T-helper 2 cell treated with Interferon-gamma antibody and Interleukin-4, amounts not matched to agents 100 ng/mL and 5 ng/mL, for 36 hours (primary cell): Measurements from ENCODE around the gene SLC22A7. TPM values are rescaled to one million over a fixed set of nuclear protein-coding genes. Genes with fewer than 3 reads are reported as not detected.

Source experiments
- intact Hi-C: fragments of 100-400 bp; cut with micrococcal nuclease; formaldehyde crosslinking; loops from one replicate; pipeline ENCODE4 v1.15.1; 2023
- total RNA-seq: library from RNA; stranded (reverse); gene quantifications from 2 replicates; pipeline ENCODE4 v1.2.3, GENCODE V29; 2022

The SLC22A7 gene
- total RNA-seq, 1 donor from 2014 or later: not detected

DNA sequence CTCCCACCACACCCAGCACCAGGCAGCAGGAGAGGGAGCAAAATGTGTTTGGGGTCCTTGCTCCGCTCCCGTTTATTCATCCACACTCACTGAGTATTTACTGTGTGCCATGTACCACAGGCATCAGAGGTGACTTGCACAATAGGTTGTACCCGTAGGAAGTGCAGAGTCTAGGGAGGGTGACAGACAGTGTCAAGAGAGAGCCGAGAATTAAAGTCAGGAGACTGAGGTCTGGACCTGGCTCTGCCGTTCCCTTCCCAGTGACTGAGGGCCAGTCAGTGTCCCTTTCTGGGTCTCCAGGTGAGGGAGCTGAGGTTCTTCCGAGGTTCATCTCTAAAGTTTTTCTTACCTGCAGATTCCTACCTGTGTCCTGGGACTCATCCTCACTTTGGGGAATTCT is 32.5 kb upstream of the SLC22A7 start:
- intact Hi-C loops: no loop called here

DNA sequence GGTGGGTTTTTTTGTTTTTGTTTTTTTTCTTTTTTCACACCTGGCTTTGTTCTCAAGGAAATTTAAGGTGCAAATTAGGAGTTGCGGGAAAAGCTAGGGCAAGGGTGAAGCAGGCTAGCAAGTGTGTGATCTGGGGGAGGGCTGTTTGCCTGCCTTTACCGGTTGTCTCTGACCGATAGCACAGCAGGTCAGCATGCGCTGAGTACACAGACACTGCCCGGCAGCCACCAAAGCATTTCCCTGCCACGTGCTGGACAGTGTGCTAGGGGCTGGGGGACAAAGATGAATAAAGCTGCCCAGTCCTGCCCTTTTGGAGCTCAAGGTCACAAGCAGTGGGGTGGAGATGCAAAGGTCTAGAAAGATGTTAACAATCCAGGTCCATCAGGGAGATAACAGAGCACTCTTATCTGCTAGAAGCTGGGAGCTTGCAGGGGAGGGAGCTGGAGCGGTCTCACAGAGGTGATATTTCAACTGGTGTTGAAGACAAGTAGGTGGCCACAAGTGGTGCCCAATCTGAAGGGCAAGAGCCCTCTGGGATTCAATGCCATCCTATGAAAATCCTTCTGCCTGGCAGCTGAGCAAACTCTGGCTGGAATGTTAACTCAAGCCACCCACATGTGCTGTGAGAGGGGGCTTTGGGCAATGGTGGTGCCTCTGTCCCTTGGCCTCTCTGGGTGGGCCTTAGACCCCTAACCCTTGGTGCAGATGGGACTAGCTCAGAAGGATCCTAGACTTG is 30.3 kb upstream of the SLC22A7 start:
- intact Hi-C loops: no loop called here

DNA sequence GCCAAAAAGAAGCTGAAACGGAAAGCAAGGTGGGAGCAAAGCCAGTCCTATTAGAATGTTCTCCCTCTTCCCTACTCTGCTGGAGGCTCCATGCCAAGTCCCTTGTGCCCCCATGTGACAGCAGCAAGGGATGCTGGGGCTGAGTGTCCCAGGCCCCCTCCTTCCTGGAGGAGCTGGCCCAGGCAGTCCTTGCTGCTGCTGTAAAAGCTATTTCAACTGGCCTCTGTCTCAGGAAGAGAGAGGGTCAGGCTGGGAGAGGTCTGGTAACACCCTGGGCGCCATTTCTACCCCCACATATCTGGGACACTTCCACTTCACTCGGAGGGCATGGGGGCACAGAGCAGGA is 29.7 kb upstream of the SLC22A7 start:
- intact Hi-C loops: no loop called here

DNA sequence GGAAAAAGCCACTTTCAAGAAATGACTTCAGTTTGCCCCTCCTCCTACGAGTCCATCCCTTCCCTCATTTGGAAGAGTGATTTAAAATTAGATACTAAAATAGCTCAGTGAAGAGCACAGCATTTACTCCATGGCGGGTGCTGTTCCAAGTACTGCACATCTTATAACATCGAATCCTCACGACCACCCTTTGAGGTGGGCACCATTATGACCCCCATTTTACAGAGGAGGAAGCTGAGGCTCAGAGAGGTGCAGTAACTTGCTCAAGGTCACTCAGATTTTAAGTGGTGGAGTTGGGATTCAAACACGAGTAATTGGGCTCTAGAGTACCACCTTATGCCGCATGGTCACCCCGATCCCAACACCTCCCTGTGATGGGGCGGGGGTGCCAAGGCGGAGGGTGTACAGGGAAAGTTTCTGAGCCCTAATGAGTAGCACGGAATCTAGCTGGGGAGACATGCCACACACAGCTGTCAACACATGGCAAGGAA is 29.2 kb upstream of the SLC22A7 start:
- intact Hi-C loops: no loop called here

DNA sequence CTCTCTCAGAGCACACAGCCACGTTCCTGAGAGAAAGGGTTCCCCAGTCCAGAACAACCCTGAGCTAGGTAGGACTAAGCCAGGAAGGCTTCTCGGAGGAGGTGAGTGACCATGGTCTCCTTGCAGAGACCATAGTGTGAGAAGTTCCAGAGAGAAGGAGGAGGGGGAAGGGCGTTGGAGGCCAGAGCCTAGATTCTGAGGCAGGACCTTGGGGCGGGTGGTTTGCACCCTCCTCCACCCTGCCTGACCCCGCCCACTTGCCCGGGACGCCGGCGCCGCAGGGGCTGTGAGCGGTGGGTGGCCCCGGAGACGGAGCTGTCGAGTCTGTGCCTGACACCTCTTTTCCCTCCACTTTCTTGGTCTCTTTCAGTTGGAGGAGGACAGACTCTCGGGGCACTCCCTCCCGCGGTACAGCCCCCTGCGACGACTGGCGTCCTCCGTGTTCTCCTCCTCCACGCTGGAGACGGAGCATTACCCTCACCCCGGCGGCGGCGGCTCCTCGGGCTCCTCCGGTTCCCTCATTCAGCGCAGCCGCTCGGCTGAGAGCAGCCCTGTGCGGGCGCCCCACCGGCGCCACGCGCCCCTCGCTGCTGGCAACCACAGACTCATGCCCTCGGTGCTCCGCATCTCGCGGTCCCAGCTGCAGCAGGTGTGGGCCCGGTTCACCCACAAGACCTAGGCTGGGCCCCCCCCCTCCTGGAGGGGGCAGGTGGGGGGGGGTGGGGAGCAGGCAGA is 28.6 kb upstream of the SLC22A7 start:
- intact Hi-C loops: no loop called here

DNA sequence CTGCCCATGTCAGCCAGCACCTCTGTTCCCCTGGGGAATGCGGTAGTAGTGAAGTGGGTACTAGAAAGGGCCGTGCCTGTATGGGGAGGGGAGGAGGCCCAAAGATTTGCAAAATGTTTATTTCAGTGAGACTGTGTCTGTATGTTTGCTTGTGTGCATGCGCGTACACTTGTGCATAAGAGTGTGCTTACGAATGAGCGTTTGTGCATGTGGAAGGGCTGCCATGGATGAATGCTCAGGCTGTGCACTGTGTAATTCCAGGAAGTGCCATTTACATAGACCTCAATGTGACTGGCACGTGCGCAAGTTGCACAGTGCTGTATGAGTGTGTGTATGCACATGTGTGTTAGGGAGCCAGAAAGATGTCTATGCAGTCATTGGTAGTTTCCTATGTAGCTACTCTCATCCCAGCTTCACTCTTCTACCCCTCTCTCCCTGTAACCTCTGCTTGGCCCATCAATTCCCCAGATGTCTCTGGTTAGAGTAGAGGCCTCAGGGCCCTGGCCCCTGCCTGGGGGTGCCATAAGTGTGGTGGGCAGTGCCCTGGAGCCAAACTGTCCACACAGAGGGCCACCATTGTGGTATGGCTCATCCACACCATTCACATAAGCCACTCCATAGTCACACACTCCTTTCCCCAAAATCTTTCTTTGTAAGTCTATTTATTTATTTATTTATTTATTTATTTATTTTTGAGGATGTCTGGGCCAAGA is 26.8 kb upstream of the SLC22A7 start:
- intact Hi-C loops: no loop called here

DNA sequence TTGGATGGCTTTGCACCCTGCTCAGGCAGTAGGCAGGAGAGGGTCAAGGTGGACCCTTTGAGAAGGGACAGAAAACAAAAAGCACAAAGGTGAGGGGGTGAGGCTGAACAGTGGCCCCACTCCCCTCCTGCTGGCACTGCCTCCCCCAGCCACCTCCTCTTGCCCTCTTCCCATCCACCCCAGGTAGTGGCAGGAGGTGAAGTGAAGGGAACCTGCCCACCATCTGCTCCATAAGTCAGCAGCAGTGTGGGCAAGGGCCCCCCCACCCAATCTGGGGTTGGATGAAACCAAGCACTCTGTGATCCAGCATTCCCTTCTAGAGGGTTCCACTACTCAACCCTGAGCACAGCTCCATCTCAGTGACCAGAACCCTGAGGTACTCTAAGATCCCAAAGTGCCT is 26.1 kb upstream of the SLC22A7 start:
- intact Hi-C loops: no loop called here

DNA sequence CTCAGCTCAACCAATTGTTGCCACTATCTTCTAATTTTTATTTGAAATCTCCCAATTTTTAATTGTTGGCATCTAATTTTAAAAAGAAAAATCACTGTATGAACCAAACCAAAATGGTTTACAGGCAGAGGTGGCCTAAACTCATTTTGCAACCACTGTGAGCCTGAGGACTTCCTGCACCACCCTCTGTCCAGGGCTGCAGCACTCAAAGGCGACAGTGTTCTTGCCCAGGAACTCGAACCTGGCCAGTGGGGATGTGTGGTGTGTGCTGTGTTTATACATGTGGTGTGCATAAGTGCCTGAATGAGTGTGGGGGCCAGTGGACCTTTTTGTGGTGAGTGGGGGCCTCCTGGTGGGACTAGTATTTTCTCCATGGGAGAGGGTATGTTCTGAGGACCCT is 24.4 kb upstream of the SLC22A7 start:
- intact Hi-C loops: no loop called here

DNA sequence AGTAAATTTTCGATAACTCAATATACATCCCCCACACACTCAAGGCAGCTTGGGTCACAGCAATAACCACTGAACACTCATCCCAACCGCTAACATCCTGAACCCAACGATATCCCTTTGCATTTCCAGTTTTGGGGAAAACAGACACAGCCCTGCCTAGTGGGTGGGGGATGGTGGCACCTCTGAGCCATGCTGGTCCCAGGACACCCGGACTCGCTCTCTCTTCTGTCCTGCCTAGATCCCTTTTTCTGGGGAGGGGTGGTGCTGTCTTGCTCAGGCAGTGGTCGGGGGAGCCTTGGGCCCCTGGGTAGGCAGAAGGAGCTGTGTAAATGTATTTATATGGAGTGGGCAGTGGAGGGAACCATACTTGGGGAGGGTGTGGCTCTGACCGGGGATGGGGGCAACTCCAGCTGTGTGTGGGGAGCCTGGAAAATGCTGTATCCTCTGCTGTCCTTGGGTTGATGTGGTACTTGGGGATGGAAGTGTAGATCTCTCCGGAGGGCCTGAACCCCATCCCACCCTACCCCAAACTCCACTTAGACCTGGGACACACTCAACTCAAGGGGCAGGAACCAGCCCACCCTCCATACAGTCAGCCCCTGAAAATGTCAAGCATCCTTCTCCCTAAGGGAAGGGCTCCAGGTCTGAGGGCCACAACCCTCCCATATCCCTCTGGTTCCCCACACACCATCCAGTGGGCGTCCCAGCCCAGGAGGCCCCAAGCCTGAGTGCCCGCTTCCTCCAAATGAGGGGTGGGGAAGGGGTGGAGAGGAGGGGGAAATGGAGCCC is 23.7 kb upstream of the SLC22A7 start:
- intact Hi-C loops: no loop called here

DNA sequence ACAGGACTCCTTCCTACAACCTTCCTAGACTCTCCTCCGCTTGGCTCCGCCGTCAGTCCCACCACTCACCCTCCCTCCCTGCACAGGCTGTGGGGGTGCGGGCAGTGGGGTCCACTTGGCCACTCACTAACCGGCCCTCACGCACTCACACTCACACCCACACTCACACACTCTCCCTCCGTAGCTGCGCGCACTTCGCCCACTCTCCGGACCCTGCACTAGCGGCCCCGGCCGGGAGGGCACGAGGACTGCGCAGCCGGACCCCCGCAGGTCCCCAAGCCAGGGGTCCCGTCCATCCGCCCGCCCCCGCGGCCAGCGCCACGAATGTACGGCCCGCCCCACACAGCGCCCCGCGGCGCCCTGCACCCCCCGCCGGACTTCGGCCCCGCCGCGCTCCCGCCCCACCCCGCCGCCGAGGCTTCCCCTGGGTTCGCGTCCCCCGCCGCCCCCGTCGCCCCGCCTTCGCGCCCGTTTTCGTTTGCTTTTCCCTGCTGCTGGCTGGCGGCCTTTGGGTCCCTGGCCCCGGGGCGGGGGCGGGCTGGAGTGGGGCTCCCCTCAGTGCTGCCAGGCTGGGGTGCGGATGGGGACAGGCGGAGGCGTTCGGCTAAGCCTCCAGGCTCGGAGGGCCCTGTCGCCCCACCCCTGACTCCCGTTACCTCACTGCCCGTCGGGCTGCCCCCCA is 23.0 kb upstream of the SLC22A7 start:
- intact Hi-C loops: no loop called here

DNA sequence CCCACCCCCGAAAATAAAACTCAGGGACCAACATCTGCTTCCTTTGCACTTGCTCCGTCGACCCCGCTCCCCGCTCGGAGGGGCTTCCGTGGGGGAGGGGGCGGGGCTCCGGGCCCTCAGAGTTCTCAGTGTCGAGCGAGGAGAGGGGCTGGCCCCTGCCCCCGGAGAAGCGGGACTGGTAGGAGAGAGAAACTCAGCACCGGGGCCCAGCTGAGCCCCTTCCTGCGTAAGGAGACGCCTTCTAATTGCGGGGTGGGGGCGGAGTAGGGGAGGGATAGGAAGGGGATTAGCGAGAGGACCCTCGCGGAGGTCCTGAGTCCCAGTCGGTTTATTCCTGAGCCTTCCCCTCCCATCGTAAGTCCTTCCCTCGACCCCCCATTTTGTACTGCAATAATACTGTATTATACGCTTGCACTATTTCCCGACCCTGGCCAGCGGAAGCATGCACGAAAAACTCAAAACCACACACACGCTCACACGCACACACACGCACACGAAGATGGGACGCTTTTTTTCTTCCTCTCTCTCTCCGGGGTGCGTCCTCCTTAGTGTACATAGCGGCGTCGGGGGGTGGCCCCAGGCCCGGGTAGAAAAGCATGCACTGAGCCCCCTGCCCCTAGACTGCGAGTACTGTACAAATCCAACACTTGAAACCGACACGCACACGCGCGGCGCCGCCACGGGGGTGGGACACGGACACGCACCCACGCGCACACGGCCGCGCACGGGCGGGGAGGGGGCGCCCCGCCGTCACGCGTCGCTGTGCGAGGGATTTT is 22.1 kb upstream of the SLC22A7 start:
- intact Hi-C loops: no loop called here

DNA sequence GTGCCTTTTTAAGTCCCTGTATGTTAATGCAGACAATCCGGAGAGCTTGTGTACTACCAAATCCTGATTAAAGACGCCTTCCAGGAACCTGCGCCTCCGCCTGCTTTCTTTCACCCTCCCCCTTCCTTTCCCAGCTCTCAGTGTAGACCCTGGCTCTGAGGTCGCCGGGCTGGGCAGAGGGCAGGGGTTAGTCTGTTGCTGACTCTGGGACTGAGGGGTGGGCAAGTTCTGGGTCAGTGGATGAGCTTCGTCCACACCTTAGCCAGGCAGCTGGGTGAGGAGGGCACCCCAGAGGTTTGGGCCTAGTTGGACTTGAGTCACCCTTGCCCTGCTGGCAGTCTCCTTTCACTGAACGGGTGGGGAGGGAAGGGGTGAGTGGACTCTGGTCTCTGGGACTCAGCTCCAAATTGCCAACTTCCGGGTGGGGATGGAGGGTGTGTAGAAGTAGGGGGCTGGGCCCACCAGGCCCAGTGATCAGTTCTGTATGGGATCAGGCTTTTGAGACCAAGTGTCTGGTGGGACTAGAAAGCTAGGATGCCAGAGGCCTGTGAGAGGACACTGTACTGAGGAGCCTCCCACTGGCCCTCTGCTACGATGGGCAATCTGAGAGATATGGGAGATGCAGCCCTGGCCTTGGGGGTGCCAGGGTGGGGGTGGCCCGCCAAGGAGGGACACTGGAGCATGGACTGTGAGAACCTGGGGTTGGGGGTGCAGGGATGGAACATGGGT is 21.3 kb upstream of the SLC22A7 start:
- intact Hi-C loops: no loop called here

DNA sequence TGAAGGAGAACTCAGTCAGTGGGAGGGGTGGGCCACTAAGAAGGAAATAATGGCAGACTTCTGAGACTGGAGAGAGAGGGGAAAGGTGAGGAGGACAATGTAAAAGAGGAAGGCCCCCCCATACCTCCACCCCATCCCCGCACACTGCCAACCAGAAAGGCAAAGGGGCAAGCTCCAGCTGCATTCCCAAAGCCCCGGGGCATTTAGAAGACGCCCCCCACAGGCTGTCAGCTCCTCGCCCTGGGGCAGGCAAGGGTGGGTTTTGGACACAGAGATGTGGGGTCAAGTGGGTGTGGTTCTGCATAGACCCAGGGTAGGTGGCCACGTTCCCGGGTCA is 20.8 kb upstream of the SLC22A7 start:
- intact Hi-C loops: no loop called here

DNA sequence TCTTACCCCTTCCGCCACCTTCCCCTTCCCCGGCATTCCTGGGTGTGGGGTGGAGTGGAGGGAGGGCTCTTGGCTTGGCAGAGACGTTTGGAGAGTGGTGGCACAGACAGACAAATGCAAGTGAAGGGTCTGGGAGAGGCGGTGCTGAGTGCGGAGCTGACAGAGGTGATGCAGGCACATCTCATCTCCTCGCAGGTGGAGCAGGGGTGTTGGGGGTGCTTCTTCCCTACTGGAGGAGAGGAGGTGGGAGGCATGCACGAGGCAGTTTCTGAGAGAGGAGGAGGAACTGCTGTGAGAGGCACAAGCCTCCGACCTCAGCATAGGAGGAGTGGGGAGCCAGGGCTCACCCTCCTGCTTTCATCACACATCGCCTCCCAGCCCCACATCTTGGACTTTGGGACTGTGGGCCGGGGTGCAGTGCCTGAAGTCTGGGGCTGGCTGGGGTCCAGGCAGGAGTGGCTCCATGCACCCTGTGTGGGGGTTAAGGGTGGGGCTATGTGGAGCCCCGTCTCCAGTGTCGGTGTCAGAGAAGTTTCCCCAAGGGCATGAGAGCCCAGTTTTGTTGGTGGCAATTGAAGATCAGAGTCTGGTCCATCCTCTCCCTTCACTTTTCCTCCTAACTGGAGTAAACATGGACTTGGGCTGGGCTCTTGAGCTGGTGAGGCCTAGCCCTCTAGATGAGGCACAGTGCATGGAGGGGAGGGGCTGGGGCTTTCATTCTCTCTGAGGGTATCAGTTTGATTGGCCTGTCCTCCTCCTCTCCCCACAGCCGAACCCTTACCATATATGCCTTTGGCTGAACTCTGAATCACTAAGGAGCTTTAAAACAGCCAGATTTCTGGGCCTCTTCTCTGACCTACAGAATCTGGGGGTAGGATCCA is 20.2 kb upstream of the SLC22A7 start:
- intact Hi-C loops: no loop called here

DNA sequence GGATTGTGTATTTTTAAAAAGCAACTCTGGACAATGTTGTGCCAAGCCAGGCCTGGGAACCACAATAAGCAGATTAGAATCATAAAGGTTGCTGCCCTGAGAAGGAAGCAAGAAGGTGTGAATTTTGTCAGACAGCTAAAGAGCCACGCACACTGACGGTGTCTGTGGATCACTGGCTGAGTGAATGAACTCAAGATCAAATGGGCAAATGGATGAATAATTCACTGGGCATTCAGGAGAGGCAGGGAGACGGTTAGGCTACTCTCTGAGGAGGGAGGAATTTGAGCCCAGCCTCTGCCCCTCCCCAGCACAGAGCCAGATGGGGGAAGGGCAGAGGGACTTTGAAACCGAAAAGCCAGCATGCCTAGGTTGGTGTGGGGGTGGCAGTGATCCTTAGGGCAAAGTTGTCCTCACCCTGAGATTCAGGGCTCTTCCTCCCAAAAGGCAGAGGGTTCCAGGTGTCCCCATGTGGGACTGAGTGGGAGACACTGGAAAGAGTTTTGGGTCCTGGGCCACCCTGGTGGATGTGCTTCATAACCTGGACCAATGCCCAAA is 19.5 kb upstream of the SLC22A7 start:
- intact Hi-C loops: no loop called here

DNA sequence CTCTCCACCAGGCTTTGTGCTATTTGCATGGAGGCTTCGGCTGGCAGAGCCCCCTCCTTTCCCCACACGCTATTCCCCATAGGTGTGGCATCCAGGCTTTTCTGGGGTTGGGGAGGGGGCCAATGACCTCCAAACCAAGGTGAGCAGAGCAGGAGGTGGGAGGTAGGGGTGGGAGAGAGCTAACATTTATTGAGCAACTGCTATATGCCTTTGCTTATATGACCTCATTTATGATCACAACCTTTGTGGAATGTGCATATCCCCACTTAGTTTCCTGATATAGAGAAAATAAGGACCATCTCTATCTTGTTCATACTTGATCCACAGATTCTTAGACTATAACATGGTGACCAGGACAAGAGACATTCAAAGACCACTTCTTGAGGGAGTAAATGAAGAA is 17.8 kb upstream of the SLC22A7 start:
- intact Hi-C loops: no loop called here

DNA sequence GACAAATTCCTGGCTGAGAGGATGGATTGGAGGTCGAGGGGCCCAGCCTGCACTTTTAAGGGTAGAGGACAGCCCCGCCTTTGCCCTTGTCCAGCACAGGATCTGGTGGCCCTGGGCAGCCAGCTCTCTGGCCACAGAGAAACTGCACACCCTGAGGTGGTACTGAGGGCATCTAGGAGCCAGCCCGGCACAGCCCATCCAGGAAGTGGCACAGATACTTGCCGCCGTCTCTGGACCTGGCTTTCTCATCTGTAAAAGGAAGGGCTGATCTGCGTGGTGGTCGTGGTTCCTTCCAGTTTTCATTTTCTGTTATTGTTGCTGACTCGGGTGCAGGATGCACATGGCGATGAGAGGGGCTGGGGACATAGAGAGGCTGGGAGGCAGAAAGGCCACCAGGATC is 16.0 kb upstream of the SLC22A7 start:
- intact Hi-C loops: no loop called here
